GM19328 (cell line): ENCODE measurements around the gene IAH1.

Experiments
- ATAC-seq: cut with Tn5 transposase; IDR thresholded peaks from one replicate; pipeline ENCODE4 v1.9.1; 2021; ENCODE audit warnings: mild to moderate bottlenecking, moderate library complexity; ENCODE audit not compliant: unreplicated experiment

The IAH1 gene, protein sequence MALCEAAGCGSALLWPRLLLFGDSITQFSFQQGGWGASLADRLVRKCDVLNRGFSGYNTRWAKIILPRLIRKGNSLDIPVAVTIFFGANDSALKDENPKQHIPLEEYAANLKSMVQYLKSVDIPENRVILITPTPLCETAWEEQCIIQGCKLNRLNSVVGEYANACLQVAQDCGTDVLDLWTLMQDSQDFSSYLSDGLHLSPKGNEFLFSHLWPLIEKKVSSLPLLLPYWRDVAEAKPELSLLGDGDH

DNA sequence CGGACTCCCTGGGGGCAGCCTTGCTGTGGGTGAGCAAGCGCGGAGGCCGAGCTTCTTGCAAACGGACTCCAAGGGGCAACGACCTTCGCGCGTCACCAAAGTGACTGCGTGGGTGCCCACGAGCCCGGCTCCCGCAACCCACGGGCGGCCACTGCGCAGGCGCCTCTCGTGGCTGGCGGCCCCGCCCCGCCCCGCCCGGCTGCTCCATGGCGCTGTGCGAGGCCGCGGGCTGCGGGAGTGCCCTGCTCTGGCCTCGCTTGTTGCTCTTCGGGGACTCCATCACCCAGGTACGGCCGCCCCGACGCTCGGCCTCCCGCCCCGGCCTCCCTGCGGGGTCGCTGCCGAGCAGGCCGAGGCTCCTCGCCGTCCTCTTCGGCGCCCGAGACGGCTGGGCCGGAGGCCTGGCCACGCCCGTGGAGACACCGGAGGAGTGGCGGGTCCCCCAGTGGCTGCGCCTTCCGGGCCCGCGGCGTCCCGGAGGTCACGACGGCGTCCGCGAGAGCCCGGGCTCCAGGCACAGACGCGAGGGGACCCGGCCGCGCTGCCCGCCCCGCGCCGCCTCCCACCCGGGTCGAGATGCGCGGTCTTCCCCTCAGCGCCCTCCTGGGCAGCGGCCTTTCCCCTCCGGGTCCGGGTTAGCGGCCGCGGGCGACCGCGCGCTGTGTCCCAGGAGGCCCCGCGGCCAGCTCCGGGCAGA, at the start of gene IAH1:
Gene IAH1 (plus strand): TSS at position 191 of the 697 bp plus-strand sequence. CDS start 16 bp downstream, at position 207.
- ATAC-seq, result peak; percentile 79

- no peak for ATAC-seq
These were observed 45.3 kb upstream of the IAH1 start for GRCh38 chr2:9428965-9429577.

- ATAC-seq, result no peak
These were observed 43.7 kb upstream of the IAH1 start for GRCh38 chr2:9430316-9431293.

GRCh38 chr2:9434489-9434888, 39.9 kb upstream of the IAH1 start:
- no peak for ATAC-seq

GRCh38 chr2:9439536-9439935, 34.8 kb upstream of the IAH1 start:
- no peak for ATAC-seq

DNA sequence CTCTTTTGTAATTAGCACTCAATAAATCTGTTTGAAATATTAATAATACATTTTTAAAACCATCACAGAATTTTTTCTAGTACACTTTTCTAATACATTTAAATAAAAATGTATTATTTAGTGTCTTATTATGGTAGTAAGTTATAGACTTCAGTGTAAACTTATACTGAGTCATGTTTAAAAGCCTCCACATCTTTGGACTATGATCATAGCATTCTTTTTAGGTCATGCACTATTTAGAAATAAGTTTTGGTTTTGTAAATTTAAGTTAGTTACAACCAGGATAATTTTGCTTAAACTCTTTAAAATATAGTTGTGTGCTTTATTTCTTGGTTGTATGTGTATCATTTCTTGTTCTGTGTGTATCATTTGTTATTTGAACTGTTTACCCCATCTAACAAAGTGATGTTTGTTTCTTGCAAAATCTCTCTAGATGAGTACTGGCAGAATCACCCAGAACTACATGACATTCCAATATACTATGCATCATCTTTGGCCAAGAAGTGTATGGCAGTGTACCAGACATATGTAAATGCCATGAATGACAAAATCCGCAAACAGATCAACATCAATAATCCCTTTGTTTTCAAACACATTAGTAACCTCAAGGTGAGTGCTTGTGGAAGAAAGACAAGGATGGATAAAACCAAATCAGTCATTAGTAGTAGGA, 34.2 kb upstream of the IAH1 start:
- no peak for ATAC-seq

GRCh38 chr2:9441556-9441955, 32.8 kb upstream of the IAH1 start:
- no peak for ATAC-seq

- no peak for ATAC-seq
These were observed 30.8 kb upstream of the IAH1 start for GRCh38 chr2:9443526-9443925.

DNA sequence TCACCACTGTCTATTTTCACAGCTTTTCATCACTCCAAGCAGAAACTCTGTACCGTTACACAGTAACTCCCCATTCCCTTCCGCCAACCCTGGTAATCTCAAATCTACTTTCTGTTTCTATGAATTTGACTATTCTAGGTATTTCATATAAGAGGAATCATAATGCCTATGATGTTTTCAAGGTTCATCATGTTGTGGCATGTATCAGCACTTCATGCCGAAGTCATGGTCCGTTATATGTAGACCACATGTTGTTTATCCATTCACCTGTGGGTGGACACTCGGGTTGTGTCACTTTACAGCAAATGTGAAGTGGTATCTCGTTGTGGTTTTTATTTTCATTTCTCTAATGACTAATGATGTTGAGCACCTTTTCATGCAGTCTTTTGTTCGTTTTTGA, 29.3 kb upstream of the IAH1 start:
- ATAC-seq, result no peak

GRCh38 chr2:9451231-9451630, 23.1 kb upstream of the IAH1 start:
- ATAC-seq, result no peak

- no peak for ATAC-seq
These were observed 13.8 kb upstream of the IAH1 start for GRCh38 chr2:9460441-9461017.

GRCh38 chr2:9461079-9461478, 13.3 kb upstream of the IAH1 start:
- no peak for ATAC-seq

DNA sequence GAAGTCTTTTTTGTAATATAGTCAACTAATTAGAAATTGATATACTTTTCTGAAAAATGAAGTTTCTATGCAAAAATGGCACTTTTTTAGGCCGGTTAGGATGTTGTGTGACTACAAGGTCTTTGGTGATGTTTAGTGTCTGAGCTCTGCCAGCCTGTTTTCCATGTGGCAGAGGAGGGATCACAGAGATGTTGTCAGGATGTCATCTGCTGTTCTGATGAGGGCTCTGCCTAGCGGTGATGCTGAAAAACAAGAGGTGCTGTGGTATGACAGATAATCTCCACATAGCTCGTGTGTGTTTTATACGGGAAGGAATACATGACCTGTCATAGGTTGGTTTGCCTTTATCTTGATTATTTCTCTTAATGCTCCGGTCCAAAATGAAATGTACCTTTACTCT, 12.0 kb upstream of the IAH1 start:
- no peak for ATAC-seq

GRCh38 chr2:9462886-9463697, 11.3 kb upstream of the IAH1 start:
- no peak for ATAC-seq

DNA sequence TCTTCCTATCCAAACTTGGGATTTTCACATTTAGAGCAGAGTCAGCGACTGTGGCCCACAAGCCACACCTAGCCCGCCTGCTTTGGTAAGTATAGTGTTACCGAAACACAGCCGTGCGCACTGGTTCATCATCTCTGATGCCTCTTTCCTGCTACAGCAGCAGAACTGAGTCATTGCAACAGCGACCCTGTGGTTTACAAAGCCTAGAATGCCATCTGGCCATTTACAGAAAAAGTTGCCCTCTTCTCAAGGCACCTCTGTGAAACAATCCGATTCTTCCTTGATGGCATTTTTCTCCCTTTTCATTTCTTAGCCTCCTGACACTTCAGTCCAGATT, 10.7 kb upstream of the IAH1 start:
- ATAC-seq, result peak; percentile 73

- ATAC-seq, result no peak
These were observed 9.2 kb upstream of the IAH1 start for GRCh38 chr2:9465170-9465569.

DNA sequence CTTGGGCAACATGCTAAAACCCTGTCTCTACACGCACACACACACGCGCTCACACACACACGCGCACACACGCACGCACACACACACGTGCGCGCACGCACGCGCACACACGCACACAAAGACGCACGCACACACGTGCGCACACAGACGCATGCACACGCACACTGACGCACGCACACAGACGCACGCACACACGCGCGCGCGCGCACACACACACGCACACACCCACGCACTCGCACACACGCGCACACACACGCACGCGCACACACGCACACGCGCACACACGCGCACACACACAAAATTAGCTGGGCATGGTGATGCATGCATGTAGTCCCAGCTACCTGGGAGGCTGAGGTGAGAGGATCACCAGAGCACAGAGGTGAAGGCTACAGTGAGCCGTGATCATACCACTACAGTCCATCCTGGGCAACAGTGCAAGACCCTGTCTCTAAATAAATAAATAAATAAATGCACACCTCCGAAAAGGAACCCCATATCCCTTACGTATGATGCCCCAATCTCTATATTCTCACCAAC, 8.1 kb upstream of the IAH1 start:
- ATAC-seq, result no peak

DNA sequence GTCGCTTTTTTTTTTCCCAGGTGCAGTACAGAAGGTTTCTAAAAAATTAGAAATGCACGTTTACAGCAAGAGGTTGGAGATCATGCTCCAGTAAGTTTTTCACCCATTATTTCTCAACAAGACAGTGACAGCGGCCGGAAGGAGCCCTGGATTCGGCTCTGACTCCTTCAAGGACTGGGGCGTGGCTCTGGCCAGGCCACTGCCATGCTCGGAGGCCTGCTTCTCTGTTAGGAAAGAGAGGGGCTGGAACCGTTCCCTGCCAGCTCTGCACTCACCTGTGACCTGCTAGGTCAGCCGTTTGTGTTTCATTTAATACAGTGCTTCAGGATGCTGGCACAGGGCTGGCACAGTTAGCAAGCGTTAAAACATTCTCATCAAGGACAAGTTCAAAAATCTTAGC, 6.7 kb upstream of the IAH1 start:
- ATAC-seq, result no peak

DNA sequence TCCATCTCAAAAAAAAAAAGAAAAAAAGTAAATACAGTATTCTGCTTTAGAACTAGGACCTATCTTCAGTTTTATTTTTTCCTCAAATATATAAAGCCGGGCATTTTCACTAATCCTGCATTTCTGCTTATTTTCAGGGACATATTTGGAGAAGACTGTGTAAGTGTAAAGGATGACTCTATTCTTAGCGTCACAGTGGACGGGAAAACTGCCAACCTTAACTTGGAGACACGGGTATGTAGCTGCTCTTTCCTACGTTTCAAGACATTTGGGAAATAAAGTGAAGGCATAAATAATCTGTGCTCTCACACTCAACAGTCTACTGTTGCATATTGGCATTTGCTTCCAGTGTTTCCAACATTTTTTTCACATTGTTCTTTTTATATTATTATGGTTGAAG, 3.1 kb upstream of the IAH1 start:
- no peak for ATAC-seq
